ENCODE data around the gene DYNLL2.

DNA sequence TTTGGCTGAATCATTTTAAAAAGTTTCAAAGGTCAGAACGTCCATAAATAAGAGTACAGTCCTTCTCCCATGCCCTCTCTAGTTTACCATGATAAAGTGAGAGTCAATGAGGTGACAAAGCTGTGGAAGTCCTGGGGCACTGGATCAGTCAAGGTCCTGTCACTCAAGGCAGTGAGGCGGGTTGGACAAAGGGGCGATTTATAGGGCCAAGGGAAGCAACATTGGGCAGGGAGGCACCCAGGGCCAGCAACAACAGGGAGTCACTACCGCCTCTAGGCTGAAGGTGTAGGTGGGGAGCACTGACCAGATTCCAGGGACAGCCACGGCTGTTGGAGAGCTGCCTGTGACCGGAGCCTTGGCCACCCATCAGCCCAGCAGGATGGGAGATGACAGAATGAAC lies 28.6 kb upstream of the DYNLL2 start:
- TF ChIP-seq, protein P1, sequence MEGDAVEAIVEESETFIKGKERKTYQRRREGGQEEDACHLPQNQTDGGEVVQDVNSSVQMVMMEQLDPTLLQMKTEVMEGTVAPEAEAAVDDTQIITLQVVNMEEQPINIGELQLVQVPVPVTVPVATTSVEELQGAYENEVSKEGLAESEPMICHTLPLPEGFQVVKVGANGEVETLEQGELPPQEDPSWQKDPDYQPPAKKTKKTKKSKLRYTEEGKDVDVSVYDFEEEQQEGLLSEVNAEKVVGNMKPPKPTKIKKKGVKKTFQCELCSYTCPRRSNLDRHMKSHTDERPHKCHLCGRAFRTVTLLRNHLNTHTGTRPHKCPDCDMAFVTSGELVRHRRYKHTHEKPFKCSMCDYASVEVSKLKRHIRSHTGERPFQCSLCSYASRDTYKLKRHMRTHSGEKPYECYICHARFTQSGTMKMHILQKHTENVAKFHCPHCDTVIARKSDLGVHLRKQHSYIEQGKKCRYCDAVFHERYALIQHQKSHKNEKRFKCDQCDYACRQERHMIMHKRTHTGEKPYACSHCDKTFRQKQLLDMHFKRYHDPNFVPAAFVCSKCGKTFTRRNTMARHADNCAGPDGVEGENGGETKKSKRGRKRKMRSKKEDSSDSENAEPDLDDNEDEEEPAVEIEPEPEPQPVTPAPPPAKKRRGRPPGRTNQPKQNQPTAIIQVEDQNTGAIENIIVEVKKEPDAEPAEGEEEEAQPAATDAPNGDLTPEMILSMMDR (IDR thresholded peaks at IDR 0.05; ENCODE audit: insufficient read depth, low read depth, low read length), result no peak
- TF ChIP-seq EZH2 (IDR thresholded peaks at IDR 0.05; ENCODE audit: insufficient read depth, low read length), result no peak

All from astrocyte (in vitro differentiated cells and primary cell).